HG03558 (cell line): Measurements from ENCODE around the gene PTPN23.
"Not testable (repeated sequence)": the region's sequence is repeated elsewhere in the genome, so short reads cannot be mapped to it uniquely, and the experiment has no call there.

Experiments used
- ATAC-seq: cut with Tn5 transposase; IDR thresholded peaks from one replicate; pipeline ENCODE4 v1.9.1; 2021; ENCODE audit warnings: moderate number of reproducible peaks; ENCODE audit not compliant: unreplicated experiment; ENCODE audit errors: extremely low read depth

PTPN23 gene

DNA sequence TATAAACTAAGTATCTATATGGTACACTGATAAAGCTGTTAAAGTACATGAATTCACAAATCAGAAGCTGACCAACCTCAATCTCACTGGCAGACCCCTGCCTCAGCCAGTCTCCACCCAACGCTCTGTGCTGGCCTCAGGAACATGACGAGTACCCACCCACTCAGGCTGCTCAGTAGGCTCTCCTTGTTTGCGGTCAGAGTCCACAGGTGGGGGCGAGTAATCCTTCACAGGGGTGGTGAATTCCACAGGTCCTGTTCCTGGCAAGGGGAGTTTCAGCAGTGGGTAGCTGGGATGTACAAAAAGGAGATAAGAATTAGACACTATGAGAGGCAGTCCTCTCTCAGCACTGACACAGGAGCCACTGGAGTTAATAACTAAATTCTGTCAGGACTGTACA, 54.0 kb downstream of the PTPN23 start:
- ATAC-seq = no peak

DNA sequence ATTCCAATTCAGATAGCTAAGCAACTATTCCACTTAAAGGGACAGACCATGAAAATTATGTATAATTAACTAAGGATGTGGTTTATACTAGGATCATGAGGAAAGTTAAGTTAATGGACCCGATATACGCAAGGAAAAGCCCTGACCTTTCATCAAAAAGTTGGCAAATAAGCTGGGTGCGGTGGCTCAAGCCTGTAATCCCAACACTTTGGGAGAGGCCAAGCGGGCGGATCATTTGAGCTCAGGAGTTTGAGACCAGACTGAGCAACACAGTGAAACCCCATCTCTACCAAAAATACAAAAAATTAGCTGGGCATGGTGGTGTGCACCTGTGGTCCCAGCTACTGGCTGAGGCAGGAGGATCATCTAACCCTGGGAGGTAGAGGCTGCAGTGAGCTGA, 55.4 kb downstream of the PTPN23 start:
- ATAC-seq = no peak

DNA sequence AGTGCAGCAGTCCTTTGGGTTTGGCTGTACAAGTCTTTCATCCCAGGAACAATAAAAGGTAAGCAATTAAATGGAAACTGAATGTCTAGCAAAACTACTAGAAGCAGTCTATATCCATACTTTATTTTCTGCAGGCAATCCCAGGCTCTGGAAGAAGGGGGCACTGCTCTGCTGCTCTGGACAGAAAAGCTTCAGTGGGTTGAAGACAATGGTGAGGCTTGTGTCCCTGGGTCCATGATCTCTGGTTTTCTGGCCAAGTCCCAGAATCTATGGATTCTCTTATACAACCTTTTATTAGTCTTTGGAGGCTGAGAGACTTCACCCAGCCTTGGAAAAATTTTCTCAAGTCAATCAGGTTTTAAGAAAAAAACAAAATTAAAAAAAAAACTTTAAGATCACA, 59.3 kb downstream of the PTPN23 start:
- no peak for ATAC-seq

DNA sequence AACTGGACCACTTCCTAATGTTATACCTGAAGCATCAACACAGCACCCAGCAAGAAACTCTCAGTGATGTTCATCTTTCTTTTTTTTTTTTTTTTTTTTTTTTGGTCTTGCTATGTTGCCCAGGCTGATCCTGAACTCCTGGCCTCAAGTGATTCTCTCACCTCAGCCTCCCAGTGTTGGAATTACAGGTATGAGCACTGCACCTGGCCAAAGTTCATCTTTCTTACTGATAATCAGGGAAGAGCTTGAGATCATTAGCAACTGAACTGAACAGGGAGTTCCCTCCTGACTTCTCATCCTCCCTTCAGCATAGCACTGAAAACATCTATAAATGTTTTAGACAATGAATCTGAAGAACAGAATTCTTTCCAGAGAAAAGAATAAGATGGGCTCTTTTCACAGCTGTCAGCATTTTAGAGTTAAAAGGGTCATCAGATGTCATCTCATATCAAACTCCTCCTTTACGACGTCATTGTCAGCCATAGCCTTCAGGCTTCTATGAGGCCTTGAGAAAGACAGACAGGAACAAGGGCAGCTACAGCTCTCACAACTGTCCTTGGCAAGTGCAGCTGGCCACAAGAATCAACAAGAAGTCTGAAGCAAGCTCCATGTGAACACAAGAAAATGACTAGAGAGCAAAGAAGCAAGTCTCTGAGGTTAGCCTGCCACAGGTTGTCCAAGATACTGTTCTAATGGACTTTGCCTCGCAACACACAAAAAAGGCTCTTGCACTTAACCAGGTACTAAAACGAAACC, 61.2 kb downstream of the PTPN23 start:
- ATAC-seq = no peak

DNA sequence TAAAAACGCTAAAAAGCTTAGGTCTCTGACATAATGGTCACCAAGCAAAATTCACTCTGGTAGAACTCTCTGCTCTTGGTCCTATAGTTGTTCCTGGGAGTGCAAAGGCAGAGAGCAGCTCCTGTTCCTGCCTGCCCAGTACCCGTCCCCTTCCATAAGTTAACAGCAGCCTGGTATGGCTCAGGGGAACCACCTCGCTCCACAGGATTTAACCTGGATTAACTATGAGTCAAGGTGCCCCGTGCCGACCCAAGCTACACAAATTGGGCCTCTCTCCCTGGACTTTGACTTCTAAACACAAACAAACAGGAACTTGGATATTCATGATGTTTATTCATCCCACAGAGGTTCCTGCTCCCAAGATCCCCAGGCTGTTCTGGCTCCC, 62.8 kb downstream of the PTPN23 start:
- no peak for ATAC-seq

DNA sequence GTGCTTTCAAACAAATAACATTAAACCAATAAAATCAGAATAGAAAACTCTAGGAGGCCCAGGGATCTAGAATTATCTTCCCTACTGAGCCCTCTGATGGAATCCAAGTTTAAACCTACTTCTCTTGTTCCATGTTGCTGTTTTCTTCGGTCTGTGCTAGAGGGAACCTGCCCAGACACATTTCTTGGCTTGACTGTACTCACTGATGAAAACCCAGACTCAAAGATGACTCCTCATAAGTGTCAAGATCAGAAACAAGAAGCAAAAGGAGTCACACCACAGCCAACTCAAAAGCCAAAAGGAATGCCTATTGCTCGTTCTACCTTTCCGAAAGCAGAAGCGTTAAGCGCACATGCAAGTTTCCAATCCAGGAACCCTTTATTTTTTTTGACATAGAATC, 63.3 kb downstream of the PTPN23 start:
- no peak for ATAC-seq

DNA sequence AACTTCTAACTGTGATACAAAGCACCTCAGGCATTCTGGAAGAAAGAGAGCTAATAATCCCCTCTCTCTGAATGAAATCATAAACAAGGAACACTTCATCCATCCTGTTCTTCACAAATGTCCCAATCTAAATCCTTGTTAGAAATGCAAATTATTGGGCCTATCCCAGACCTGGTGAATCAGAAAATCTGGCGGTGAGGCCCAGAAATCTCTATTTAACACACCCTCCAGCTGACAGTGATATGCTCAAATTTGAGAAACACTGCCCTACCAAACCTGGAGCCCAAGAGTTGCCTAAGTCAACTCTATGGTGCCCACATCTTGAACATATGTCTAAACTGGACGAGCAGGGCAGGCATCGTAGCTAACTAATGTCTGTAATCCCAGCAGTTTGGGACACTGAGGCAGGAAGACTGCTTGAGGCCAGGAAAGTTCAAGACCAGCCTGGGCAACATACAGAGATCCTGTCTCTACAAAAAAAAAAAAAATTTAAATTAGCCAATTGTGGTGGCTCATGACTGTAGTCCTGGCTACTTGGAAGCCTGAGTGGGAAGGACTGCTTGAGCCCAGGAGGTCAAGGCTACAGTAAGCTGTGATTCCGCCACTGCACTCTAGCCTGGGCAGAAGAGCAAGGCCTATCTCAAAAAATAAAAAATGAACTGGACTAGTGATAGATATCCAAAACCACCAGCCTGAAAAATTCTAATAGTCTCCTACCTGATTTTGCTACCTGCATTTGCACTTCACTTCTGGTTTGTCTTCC, 71.8 kb downstream of the PTPN23 start:
- no peak for ATAC-seq

DNA sequence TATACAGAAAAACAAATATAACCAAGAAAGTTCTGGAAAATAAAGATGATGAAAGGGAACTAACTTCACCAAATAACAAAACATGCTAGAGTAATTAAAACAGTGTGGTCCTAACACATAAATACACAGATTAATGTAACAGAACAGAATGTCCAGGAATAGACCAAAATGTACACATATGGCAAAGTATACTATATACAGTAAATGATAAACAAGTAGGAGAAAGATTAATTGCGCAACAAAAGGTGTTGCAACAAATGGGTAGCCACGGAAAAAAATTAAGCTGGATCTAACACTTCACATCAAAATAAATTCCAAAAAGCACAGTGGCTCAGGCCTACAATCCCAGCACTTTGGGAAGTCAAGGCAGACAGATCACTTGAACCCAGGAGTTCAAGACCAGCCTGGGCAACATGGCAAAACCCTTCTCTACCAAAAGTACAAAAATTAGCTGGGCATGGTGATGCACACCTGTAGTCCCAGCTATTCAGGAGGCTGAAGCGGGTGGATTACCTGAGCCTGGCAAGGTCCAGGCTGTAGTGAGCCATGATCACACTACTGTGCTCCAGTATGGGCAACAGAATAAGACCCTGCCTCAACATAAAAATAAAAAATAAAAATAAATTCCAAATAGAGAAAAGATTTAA, 75.1 kb downstream of the PTPN23 start:
- no peak for ATAC-seq

DNA sequence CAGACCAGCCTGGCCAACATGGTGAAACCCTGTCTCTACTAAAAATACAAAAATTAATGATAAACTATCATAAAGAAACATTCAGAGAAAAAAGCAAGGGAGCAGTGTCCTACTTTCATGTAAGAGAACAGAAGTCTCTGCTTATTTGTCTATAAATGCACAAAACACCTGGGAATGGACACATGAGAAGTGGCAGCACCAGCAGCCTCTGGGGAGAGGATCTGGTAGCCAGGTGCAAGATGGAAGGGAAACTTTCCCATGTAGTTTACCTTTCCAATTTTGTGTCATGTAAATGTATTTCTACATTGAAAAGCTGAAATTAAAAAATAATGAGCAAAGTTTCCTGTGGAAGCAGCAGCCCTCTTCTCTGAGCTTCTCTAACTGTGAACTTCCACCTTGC, 76.2 kb downstream of the PTPN23 start:
- ATAC-seq = no peak

DNA sequence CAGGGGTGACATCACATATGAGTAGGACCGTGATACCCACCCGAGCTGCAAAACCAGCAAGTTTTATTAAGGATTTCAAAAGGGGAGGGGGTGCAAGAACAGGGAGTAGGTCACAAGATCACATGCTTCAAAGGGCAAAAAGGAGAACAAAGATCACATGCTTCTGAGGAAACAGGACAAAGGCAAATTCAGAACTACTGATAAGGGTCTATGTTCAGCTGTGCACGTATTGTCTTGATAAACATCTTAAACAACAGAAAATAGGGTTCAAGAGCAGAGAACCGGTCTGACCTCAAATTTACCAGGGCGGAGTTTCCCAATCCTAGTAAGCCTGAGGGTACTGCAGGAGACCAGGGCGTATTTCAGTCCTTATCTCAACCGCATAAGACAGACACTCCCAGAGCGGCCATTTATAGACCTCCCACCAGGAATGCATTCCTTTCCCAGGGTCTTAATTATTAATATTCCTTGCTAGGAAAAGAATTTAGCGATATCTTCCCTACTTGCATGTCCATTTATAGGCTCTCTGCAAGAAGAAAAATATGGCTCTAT, 78.8 kb downstream of the PTPN23 start:
- ATAC-seq = not testable (repeated sequence)
